Raji (cell line): ENCODE data around the gene ASTL.

Experiments used
- POLR2A ChIP-seq: IDR thresholded peaks from 2 replicates; pipeline ENCODE4 v1.6.1; 2011; ENCODE audit warnings: low read depth, low read length, control low read depth; ENCODE audit not compliant: insufficient read depth

The ASTL gene

GRCh38 chr2:96097441-96097840 lies 40.9 kb downstream of the ASTL start:
- no peak for TF ChIP-seq POLR2A

- no peak for TF ChIP-seq POLR2A
Measured at GRCh38 chr2:96095116-96095636, 43.1 kb downstream of the ASTL start.

GRCh38 chr2:96093528-96093927 lies 44.8 kb downstream of the ASTL start:
- TF ChIP-seq POLR2A: no peak

- no peak for TF ChIP-seq POLR2A
Measured at GRCh38 chr2:96092951-96093350, 45.4 kb downstream of the ASTL start.

GRCh38 chr2:96092573-96092877 lies 45.8 kb downstream of the ASTL start:
- no peak for TF ChIP-seq POLR2A

- no peak for TF ChIP-seq POLR2A
Measured at GRCh38 chr2:96091711-96092572, 46.4 kb downstream of the ASTL start.

GRCh38 chr2:96091141-96091710 lies 47.1 kb downstream of the ASTL start:
- TF ChIP-seq POLR2A: no peak

GRCh38 chr2:96090196-96090926 lies 47.9 kb downstream of the ASTL start:
- TF ChIP-seq POLR2A: no peak

- TF ChIP-seq POLR2A: no peak
Measured at GRCh38 chr2:96089356-96090195, 48.7 kb downstream of the ASTL start.

- no peak for TF ChIP-seq POLR2A
Measured at GRCh38 chr2:96088340-96089335, 49.7 kb downstream of the ASTL start.

GRCh38 chr2:96087130-96087529 lies 51.2 kb downstream of the ASTL start:
- TF ChIP-seq POLR2A: no peak

- no peak for TF ChIP-seq POLR2A
Measured at GRCh38 chr2:96085541-96086355, 52.6 kb downstream of the ASTL start.
